PC-9 (cell line): ENCODE measurements around the gene FAT1. TPM values are rescaled to one million over a fixed set of nuclear protein-coding genes. Genes with fewer than 3 reads are reported as not detected.

Experiments
- BruUV-seq: library from RNA; stranded (reverse); fragments of 400-500 nt; replicated peaks from 2 replicates; lab custom pipeline; 2021; lab: Mats Ljungman, UMichigan
- CTCF ChIA-PET: fragments of 300-600 bp; sonication (Branson Sonifier 250); formaldehyde crosslinking; loops from one replicate; lab custom pipeline; 2022; ENCODE audit warnings: antibody characterized with exemption; lab: Charles Lee
- POLR2A ChIA-PET: fragments of 300-600 bp; sonication (Branson Sonifier 250); formaldehyde crosslinking; loops from one replicate; lab custom pipeline; 2022; ENCODE audit warnings: antibody characterized with exemption; ENCODE audit not compliant: unreplicated experiment; lab: Charles Lee
- DNase-seq, 2 experiments: peaks; one replicate each; pipeline versions ENCODE4 v3.0.0 to v3.0.0-alpha.2; 2015 to 2022; ENCODE audit warnings: mixed read lengths in 1 of 2
- H2AFZ ChIP-seq: fragments of 200-600 bp; sonication (generic); 2 replicates; pipeline ENCODE4 v1.8.1; 2017; ENCODE audit warnings: antibody characterized with exemption
- H3F3A ChIP-seq: fragments of 200-600 bp; sonication (generic); 2 replicates; pipeline ENCODE4 v1.8.1; 2017; ENCODE audit warnings: antibody characterized with exemption, mild to moderate bottlenecking, low read depth; ENCODE audit not compliant: insufficient read depth
- H3K27ac ChIP-seq: fragments of 200-600 bp; sonication (generic); 2 replicates; pipeline ENCODE4 v1.6.1; 2016; ENCODE audit warnings: mixed run types
- H3K27me3 ChIP-seq: fragments of 200-600 bp; sonication (generic); 2 replicates; pipeline ENCODE4 v1.6.1; 2016; ENCODE audit warnings: low read depth, mixed run types; ENCODE audit not compliant: insufficient read depth
- H3K36me3 ChIP-seq: fragments of 200-600 bp; sonication (generic); 2 replicates; pipeline ENCODE4 v1.6.1; 2016; ENCODE audit warnings: low read depth, mixed run types
- H3K4me1 ChIP-seq: fragments of 200-600 bp; sonication (generic); replicated peaks from 2 replicates; pipeline ENCODE4 v1.6.1; 2016; ENCODE audit warnings: mixed run types; ENCODE audit not compliant: insufficient read depth
- H3K4me2 ChIP-seq: fragments of 200-600 bp; sonication (generic); 2 replicates; pipeline ENCODE4 v1.6.1; 2017; ENCODE audit warnings: mixed run types
- H3K4me3 ChIP-seq: fragments of 200-600 bp; sonication (generic); 2 replicates; pipeline ENCODE4 v1.6.1; 2016; ENCODE audit warnings: mixed run types
- H3K79me2 ChIP-seq: fragments of 200-600 bp; sonication (generic); 2 replicates; pipeline ENCODE4 v1.6.1; 2017; ENCODE audit warnings: low read depth, mixed run types
- H3K9me2 ChIP-seq: fragments of 200-600 bp; sonication (generic); 2 replicates; pipeline ENCODE4 v1.8.1; 2017; ENCODE audit warnings: mild to moderate bottlenecking; ENCODE audit not compliant: insufficient read depth
- H3K9me3 ChIP-seq: fragments of 200-600 bp; sonication (generic); 2 replicates; pipeline ENCODE4 v1.8.1; 2016; ENCODE audit warnings: low read depth; ENCODE audit not compliant: insufficient read depth
- H4K20me1 ChIP-seq: fragments of 200-600 bp; sonication (generic); 2 replicates; pipeline ENCODE4 v1.8.1; 2017; ENCODE audit not compliant: insufficient read depth
- CTCF ChIP-seq: fragments of 200-600 bp; sonication (generic); conservative IDR thresholded peaks from 2 replicates; pipeline ENCODE4 v1.6.1; 2017; ENCODE audit warnings: mixed run types, antibody characterized with exemption, mild to moderate bottlenecking, moderate library complexity
- EZH2 ChIP-seq: fragments of 200-600 bp; sonication (generic); IDR thresholded peaks from 2 replicates; pipeline ENCODE4 v1.8.0; 2017; ENCODE audit warnings: antibody characterized with exemption, low read depth
- intact Hi-C: fragments of 100-400 bp; cut with micrococcal nuclease; formaldehyde crosslinking; loops from one replicate; pipeline ENCODE4 v1.10.0; 2022; ENCODE audit not compliant: unreplicated experiment
- total RNA-seq: library from RNA; stranded (reverse); gene quantifications from 2 replicates; pipeline ENCODE4 v1.2.3, GENCODE V29; 2021

FAT1 gene
- total RNA-seq, 1 experiment from 2014 or later, result 73.2 TPM

GRCh38 chr4:186740822-186741221 lies 17.2 kb upstream of the FAT1 start:
- ChIA-PET POLR2A (no interaction called here), CTCF (no interaction called here)
- intact Hi-C loops, result no loop called here
- Histone ChIP-seq H3K79me2 (no peaks in the 10 kb centered on the region), H3K27me3 (no peaks in the 10 kb centered on the region), H3K4me3 (no peak overlapping the region), H3K4me2 (no peak overlapping the region), H3K27ac (no peak overlapping the region), H2AFZ (no peak overlapping the region), H4K20me1 (no peaks in the 10 kb centered on the region), H3K9me2 (no peaks in the 10 kb centered on the region), H3K36me3 (no peaks in the 10 kb centered on the region), H3F3A (peaks cover 4% of the 10 kb centered on the region; the same call in 1 of the 2 replicates), H3K9me3 (peaks cover 6% of the 10 kb centered on the region; the same call in 1 of the 2 replicates), H3K4me1 (no peaks in the 10 kb centered on the region; the same call in 1 of the 2 replicates)
- DNase-seq, result no peak
- BruUV-seq, result no TSS peak
- TF ChIP-seq EZH2 (no peak), CTCF (no peak)

- Histone ChIP-seq H3K36me3 (no peaks in the 10 kb centered on the region), H4K20me1 (no peaks in the 10 kb centered on the region), H3K4me1 (peaks cover 8% of the 10 kb centered on the region), H3K27me3 (no peaks in the 10 kb centered on the region), H3K4me3 (no peak overlapping the region), H3K79me2 (no peaks in the 10 kb centered on the region), H2AFZ (no peak overlapping the region), H3K4me2 (no peak overlapping the region), H3K9me3 (peaks cover 6% of the 10 kb centered on the region; the same call in 1 of the 2 replicates), H3F3A (peaks cover 10% of the 10 kb centered on the region), H3K27ac (no peak overlapping the region), H3K9me2 (no peaks in the 10 kb centered on the region)
- TF ChIP-seq CTCF (no peak), EZH2 (no peak)
- CTCF ChIA-PET, result no interaction called here
- intact Hi-C loops, result no loop called here
- POLR2A ChIA-PET, result no interaction called here
- no TSS peak for BruUV-seq
- DNase-seq, result no peak
Observed at GRCh38 chr4:186739802-186740434, 16.3 kb upstream of the FAT1 start.

GRCh38 chr4:186739317-186739716 lies 15.7 kb upstream of the FAT1 start:
- DNase-seq, result no peak
- no peaks in the 10 kb centered on the region for H3K27me3 ChIP-seq
- TF ChIP-seq CTCF (no peak), EZH2 (no peak)
- no peaks in the 10 kb centered on the region for H4K20me1 ChIP-seq
- intact Hi-C loops, result no loop called here
- peaks cover 10% of the 10 kb centered on the region for H3F3A ChIP-seq
- no peaks in the 10 kb centered on the region for H3K79me2 ChIP-seq
- no TSS peak for BruUV-seq
- no peaks in the 10 kb centered on the region for H3K36me3 ChIP-seq
- no peak overlapping the region for H2AFZ ChIP-seq
- H3K9me3 ChIP-seq, result peaks cover 6% of the 10 kb centered on the region; the same call in 1 of the 2 replicates
- ChIA-PET POLR2A (no interaction called here), CTCF (no interaction called here)
- H3K9me2 ChIP-seq, result no peaks in the 10 kb centered on the region
- H3K4me2 ChIP-seq, result no peak overlapping the region
- no peak overlapping the region for H3K27ac ChIP-seq
- no peak overlapping the region for H3K4me3 ChIP-seq
- H3K4me1 ChIP-seq, result peaks cover 9% of the 10 kb centered on the region
